ENCODE data around the gene MEPCE. TPM values are rescaled to one million over a fixed set of nuclear protein-coding genes. Genes with fewer than 3 reads are reported as not detected.

The MEPCE gene
- total RNA-seq, 1 donor from 2014 or later: 48.3 TPM

DNA sequence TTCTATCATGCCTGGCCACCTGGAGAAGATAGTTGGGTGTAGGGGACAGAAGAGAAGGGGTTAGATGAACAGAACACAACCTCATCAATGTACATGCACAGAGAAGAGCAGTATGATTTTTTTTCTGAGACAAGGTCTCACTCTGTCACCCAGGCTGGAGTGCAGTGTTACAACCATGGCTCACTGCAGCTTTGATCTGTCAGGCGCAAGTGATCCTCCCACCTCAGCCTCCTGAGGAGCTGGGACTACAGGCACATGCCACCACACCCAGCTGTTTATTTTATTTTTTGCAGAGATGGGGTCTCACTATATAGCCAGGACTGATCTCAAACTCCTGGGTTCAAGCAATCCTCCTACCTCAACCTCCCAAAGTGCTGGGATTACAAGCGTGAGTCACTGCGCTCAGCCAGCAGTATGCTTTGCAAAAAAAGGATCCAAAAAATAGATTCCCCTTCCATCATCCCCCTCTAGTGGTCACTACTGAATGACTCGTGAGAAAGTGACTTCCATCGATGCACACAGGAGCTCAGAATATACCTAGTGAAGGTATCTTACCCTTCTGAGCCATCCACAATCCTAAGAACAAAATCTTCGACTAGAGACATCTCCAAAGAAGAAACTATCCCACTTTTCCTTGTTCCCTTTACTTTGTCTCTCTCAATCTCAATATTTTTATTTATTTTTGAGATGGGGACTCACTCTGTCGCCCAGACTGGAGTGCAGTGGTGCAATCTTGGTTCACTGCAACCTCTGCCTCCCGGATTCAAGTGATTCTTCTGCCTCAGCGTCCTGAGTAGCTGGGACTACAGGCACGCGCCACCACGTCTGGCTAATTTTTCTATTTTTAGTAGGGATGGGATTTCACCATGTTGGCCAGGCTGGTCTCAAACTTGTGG lies 22.1 kb upstream of the MEPCE start:
- peak; percentile 15 for DNase-seq (ENCODE audit: low read depth, low spot score)

DNA sequence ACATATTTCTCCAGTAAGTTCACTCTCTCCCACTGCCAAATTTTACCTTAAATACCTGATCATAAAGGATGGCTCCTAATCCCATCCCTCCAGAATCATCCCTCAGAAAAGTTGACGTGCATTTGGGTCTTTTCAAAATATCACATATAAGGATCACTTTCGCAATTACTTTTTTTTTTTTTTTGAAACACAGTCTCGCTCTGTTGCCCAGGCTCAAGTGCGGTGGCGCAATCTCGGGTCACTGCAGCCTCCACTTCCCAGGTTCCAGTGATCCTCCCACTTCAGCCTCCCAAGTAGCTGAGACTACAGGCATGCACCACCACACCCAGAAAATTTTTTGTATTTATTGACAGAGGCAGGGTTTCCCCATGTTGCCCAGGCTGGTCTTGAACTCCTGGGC lies 18.5 kb upstream of the MEPCE start:
- DNase-seq (ENCODE audit: low read depth, low spot score): no peak

DNA sequence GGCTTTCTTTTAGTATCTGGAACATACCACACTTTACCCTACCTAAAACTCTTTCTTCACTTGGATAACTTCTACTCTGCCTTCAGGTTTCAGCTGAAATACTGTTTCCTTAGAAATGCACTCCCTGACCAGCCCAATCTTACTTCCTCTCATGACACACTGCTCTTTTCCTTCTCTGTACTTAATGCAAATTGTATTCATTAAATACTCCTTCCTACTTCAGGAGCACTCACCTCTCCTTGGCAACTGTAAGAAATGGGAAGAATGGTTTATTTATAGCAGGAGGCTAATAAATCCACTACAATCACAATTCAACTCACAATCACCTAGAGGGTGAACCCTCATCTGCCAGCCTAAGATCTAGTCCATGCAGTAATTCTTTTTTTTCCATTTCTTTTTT lies 16.3 kb upstream of the MEPCE start:
- no peak for DNase-seq (ENCODE audit: low read depth, low spot score)

DNA sequence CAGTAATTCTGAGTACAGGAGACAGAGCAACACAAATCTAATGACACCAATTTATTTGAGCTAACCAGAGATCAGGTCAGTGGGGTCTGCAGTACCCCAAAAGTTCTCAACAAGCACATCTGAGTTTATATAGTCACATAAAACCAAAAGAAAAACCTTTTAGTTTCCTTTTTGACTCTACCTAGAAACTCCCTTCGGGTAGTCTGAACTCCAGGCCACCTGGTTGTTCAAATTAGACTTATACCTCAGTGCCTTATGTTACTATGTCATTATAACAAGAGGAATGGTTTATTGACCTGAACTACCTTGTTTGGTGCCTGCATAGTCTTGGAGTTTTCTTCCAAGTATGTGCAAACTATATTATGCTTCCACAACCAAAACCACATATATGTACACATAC lies 15.7 kb upstream of the MEPCE start:
- no peak for DNase-seq (ENCODE audit: low read depth, low spot score)

DNA sequence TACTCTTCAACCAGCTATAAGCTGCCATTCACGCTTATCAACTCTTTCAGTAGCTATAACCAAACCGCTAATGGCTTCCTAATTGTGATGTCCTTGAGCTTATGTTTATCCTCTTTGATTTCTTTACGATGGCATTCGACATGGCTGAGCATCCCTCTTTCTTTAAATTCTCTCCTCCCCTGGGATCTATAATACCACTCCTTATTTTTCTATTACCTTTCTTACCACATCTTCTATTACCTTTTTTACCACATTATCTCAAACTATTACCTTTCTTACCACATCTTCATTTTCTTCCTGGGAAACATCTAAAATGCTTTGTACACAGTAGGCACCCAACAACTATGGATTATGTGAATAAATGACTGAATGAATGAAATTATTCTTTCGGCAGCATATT lies 14.2 kb upstream of the MEPCE start:
- no peak for DNase-seq (ENCODE audit: low read depth, low spot score)

DNA sequence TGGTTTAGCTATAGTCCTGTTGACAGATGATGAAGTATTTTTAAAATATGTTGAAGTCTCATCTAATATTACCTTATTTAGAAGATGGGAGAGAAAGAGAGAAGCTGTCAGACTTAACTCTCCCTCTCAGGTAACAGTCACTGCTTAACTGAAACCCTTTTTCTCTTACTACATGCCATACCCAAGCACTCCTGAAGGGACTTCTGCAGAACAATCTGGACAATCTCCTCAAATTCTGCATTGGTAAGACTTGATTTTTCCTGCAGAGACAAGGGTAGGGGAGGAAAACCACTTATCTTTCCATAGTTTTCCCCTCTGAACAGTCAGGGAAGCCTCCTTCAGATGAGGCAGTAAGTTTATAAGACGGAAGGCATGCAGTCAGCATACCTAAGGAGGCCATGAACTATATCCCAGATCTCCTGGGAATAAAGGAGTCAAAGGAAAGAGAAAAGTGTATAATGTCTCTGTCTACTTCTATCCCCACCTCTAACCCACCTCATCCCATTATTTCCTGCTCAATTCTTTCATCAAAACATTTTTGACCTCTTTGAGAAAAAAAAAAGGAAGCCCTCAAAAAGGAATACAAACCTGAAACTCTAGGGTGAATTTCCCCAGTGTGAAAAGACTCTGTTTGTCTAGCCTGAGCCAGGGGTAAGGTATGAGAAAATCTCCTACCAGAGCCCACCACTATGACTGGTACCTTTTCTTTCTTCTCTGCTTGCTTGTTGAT lies 10.5 kb upstream of the MEPCE start:
- no peak for DNase-seq (ENCODE audit: low read depth, low spot score)

DNA sequence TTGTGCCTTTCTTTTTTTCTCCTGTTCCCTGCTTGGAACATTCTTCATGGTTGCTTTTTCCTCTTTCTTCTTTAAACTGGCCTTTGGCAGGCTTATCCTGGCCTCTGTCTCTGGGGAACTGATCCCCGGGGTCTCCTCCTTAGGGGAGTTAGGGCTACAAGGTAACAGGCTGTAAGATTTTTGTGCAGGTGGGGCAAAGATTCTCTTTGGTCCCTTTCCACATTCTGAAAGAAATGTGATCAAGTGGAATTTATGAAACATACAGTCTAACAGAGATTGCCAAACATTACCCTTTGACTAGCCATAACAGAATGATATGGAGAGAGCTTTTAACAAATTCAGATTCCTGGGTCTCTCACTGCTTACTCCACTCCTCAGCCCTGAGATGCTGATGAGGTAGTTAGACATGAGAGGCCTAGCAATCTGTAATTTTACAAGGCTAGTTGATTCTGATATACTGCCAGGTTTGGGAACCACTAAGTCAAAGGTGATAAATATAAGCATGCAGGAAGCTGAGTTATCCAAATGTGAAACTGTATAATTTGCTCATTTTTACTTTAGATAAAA lies 9.9 kb upstream of the MEPCE start:
- no peak for DNase-seq (ENCODE audit: low read depth, low spot score)

DNA sequence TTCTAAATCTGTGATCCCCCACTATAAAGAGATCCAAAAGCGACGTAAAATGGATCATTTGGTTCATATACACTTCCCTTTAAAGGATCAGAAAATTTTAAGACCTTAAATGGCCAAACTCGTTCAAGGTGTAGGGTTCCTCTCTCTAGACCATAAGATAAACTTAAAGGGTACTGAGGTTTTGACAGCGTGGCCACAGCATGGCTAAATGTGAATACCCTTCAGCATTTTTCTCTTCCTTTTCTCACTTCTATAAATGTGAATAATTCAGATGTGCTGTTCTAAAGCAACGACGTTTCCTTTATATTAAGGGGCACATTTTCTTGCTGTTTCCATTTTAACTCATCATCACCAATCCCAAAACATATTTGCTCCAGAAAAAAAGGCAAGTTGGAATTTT lies 6.3 kb upstream of the MEPCE start:
- no peak for DNase-seq (ENCODE audit: low read depth, low spot score)

DNA sequence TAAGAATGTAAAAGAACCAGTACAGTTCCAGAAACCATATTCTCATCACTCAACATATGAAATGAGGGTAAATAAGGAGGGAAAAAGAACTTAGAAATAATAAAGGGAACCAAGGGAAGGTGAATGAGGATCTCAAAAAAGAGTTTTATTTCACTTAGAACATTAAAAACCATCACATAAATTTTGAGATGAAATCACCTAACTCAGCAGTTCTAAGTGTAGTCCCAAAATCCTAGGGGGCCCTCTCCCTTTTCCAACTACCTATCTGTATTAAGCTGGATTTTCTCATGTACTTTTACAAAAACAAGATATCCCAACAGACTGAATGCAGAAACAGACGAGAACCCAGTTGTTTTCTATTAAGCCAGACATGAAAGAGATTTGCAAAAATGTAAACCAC lies 4.3 kb upstream of the MEPCE start:
- DNase-seq (ENCODE audit: low read depth, low spot score): no peak

- no peak for DNase-seq (ENCODE audit: low read depth, low spot score)
These were observed 3.1 kb upstream of the MEPCE start for GRCh38 chr7:100426516-100426915.

DNA sequence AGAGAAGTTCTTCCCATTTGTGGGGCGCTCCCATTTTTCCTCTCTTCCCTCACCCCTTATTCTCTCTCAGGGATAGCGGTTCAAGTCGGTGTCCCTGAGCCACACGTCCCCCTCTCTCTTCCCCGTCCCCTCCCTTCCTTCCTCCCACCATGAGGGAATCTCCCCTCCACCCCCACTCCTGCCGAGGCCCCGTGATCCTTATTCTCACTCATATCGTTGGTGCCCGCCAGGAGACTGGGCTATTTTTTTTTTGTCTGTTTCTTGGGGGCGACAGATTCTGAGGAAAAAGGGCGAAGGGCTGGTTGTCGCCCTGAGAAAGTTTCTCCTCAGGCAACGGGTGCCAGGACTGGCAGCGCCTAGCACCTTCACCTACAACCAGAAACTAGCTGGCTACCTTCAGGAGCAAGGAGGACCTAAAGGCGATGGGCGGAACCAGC lies 1.9 kb upstream of the MEPCE start:
- no peak for DNase-seq (ENCODE audit: low read depth, low spot score)

DNA sequence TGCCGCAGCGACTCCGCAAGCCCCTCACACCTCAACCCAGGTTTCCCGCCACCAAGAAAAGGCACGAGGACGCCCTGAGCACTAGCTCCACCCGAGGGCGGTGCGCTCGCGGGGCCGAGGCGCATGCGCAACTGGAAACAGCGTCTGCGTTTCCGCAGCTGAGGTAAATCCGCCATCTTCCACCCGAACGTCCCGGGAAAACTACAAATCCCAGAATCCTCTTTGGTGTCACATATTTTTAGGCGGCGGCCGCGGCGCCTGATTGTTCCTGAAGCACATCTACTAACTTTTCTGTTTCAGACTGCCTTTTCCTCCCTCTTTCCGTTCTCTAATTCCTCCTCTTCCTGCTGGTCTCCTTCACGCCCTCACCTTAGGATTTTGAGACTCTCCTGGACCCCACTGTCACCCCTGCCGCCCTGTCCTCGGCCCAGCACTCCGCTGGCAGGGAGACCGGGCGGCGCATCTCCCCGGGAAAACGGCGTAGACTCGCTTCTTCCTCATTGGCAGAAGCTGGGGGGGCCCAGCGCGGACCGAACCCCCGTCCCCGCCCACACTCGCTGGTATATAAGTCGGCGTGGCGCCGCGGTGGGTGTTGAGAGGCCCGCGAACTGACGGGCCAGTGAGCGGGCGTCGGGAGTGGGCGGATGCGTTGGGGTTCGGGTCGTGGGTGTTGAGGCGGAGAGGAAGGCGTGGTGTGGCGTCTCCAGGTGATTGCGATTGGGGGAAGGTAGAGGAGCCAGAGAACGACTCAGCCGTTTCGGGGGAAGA lies 1.2 kb upstream of the MEPCE start, which contains the start of gene ZCWPW1:
ZCWPW1 (minus strand) TSS at position 505 of the 768 bp plus-strand sequence. CDS start 8,054 bp downstream, outside the sequence.
- DNase-seq (ENCODE audit: low read depth, low spot score): peak; percentile 88

GRCh38 chr7:100428967-100429636 lies 529 bp upstream of the MEPCE start:
- peak; percentile 99 for DNase-seq (ENCODE audit: low read depth, low spot score)

DNA sequence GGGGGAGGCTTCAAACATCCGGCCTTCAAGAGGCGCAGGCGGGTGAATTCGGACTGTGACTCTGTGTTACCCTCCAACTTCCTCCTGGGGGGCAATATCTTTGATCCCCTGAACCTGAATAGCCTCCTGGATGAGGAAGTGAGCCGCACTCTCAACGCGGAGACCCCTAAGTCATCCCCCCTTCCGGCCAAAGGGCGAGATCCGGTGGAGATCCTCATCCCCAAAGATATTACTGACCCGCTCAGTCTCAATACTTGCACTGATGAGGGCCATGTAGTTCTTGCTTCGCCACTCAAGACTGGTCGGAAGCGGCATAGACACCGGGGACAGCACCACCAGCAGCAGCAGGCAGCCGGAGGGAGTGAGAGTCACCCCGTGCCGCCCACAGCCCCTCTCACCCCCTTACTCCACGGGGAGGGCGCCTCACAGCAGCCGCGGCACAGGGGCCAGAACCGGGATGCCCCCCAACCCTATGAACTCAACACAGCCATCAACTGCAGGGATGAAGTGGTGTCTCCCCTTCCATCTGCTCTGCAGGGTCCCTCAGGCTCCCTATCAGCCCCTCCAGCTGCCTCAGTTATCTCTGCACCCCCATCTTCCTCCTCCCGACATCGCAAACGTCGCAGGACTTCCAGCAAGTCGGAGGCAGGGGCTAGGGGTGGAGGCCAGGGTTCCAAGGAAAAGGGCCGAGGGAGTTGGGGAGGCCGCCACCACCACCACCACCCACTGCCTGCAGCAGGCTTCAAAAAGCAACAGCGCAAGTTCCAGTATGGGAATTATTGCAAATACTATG lies 1.1 kb downstream of the MEPCE start:
- DNase-seq (ENCODE audit: low read depth, low spot score): no peak

GRCh38 chr7:100431286-100431735 lies 1.7 kb downstream of the MEPCE start:
- no peak for DNase-seq (ENCODE audit: low read depth, low spot score)

GRCh38 chr7:100432053-100432452 lies 2.4 kb downstream of the MEPCE start:
- no peak for DNase-seq (ENCODE audit: low read depth, low spot score)

GRCh38 chr7:100432621-100433275 lies 3.1 kb downstream of the MEPCE start:
- no peak for DNase-seq (ENCODE audit: low read depth, low spot score)

- no peak for DNase-seq (ENCODE audit: low read depth, low spot score)
These were observed 3.6 kb downstream of the MEPCE start for GRCh38 chr7:100433276-100433591.

DNA sequence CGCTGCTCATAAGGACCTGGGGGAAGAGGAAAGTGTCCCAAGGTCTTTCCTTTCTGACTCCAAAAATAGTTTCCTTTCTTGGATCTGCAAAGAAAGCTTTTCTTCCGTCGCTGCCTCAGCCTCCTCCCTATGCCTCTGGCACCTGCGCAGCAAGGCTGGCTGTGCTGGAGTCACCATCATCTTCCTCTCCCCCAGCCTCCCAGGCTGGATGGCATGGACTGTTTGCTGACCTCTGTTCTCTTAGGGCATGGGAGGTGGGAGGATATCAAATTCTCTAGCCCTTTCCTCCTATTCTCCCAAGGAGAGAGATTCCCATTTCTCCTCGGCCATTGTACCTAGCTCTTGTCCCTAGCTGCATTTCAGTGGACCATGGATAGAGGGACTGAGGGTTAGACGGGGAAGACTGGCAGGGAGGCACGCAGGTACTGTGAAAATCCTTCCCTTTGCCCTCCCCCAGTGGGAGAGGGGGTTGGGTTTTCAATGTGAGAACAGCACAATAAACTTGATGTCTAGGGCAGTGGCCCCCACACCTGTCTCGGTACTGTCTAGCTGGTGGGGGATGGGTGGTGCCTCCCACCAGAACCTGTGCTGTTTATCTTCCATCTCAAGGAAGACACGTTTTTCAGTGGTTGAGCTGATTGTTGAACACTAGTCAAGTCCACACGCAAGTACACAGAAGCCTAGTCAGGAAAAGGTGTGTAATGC lies 4.1 kb downstream of the MEPCE start:
- DNase-seq (ENCODE audit: low read depth, low spot score): no peak
